CD4-positive, alpha-beta T cell treated with Interleukin-12 subunit alpha and Interleukin-12 subunit beta, for 1 hour (primary cell): ENCODE data around the gene PCDHB15.
"Not testable (repeated sequence)": the region's sequence is repeated elsewhere in the genome, so short reads cannot be mapped to it uniquely, and the experiment has no call there.

Experiments used
- DNase-seq: peaks from one replicate; pipeline ENCODE4 v3.0.0-alpha.2; 2020

Gene PCDHB15

GRCh38 chr5:141245250-141245717 is at the start of gene PCDHB15:
Gene PCDHB15, plus strand, starts transcription at chr5:141245395. Its CDS starts 184 bp downstream, at chr5:141245579.
- DNase-seq, result no peak

- DNase-seq, result no peak
Measured at GRCh38 chr5:141196363-141196762, 48.8 kb upstream of the PCDHB15 start.

- no peak for DNase-seq
Measured at GRCh38 chr5:141199359-141200235, 45.6 kb upstream of the PCDHB15 start, which contains the start of gene PCDHB11. Gene PCDHB11, plus strand, starts transcription at chr5:141199627. Its CDS starts 148 bp downstream, at chr5:141199775.

GRCh38 chr5:141201126-141201525 is 44.1 kb upstream of the PCDHB15 start:
- not testable (repeated sequence) for DNase-seq

- not testable (repeated sequence) for DNase-seq
Measured at GRCh38 chr5:141201646-141202045, 43.5 kb upstream of the PCDHB15 start.

- DNase-seq, result no peak
Measured at GRCh38 chr5:141208478-141208877, 36.7 kb upstream of the PCDHB15 start, which contains the start of gene PCDHB12. Gene PCDHB12, plus strand, starts transcription at chr5:141208719. Its CDS starts 189 bp downstream, at chr5:141208908.

- DNase-seq, result not testable (repeated sequence)
Measured at GRCh38 chr5:141210281-141210680, 34.9 kb upstream of the PCDHB15 start.

- not testable (repeated sequence) for DNase-seq
Measured at GRCh38 chr5:141210849-141211248, 34.3 kb upstream of the PCDHB15 start.

GRCh38 chr5:141213656-141214339 is 31.4 kb upstream of the PCDHB15 start, which contains the start of gene PCDHB13:
Gene PCDHB13, plus strand, starts transcription at chr5:141213919. Its CDS starts 205 bp downstream, at chr5:141214124.
- DNase-seq, result peak; percentile 12

GRCh38 chr5:141214583-141214982 is 30.6 kb upstream of the PCDHB15 start:
- not testable (repeated sequence) for DNase-seq

- DNase-seq, result not testable (repeated sequence)
Measured at GRCh38 chr5:141215504-141215903, 29.7 kb upstream of the PCDHB15 start.

GRCh38 chr5:141216035-141216434 is 29.2 kb upstream of the PCDHB15 start:
- DNase-seq, result not testable (repeated sequence)

GRCh38 chr5:141223112-141223783 is 21.9 kb upstream of the PCDHB15 start, which contains the start of gene PCDHB14:
Gene PCDHB14, plus strand, starts transcription at chr5:141223343. Its CDS starts 163 bp downstream, at chr5:141223506.
- DNase-seq, result peak; percentile 2

- not testable (repeated sequence) for DNase-seq
Measured at GRCh38 chr5:141224844-141225243, 20.4 kb upstream of the PCDHB15 start.

- DNase-seq, result not testable (repeated sequence)
Measured at GRCh38 chr5:141225421-141225820, 19.8 kb upstream of the PCDHB15 start.

GRCh38 chr5:141234109-141234667 is 11.0 kb upstream of the PCDHB15 start:
- no peak for DNase-seq

GRCh38 chr5:141235922-141236321 is 9.3 kb upstream of the PCDHB15 start:
- DNase-seq, result not testable (repeated sequence)

GRCh38 chr5:141236516-141237313 is 8.5 kb upstream of the PCDHB15 start:
- DNase-seq, result no peak

GRCh38 chr5:141241496-141241895 is 3.7 kb upstream of the PCDHB15 start:
- no peak for DNase-seq

GRCh38 chr5:141246971-141247370 is 1.8 kb downstream of the PCDHB15 start:
- DNase-seq, result not testable (repeated sequence)

- not testable (repeated sequence) for DNase-seq
Measured at GRCh38 chr5:141247434-141247833, 2.2 kb downstream of the PCDHB15 start.
